Prostate gland (tissue), 2 donors: ENCODE data around the gene PDE11A. TPM values are rescaled to one million over a fixed set of nuclear protein-coding genes. Genes with fewer than 3 reads are reported as not detected.

Experiments
- DNase-seq: peaks from one replicate; pipeline ENCODE4 v3.0.0-alpha.2; 2019; ENCODE audit warnings: low spot score
- H3K27ac ChIP-seq, 2 donors: fragments of 200-600 bp; sonication (generic); 2 replicates each; pipeline ENCODE4 v1.5.1; 2017 to 2019
- H3K27me3 ChIP-seq: fragments of 200-600 bp; sonication (generic); replicated peaks from 2 replicates; pipeline ENCODE4 v1.5.1; 2019; ENCODE audit not compliant: insufficient read depth
- H3K36me3 ChIP-seq, 2 donors: fragments of 200-600 bp; sonication (generic); 1 replicate in 1 of 2; 2 replicates in 1 of 2; pipeline versions ENCODE4 v1.5.1 to v1.8.1; 2017 to 2019
- H3K4me1 ChIP-seq: fragments of 200-600 bp; sonication (generic); replicated peaks from 2 replicates; pipeline ENCODE4 v1.5.1; 2019
- H3K4me3 ChIP-seq, 2 donors: fragments of 200-600 bp; sonication (generic); 2 replicates each; pipeline ENCODE4 v1.5.1; 2017 to 2019
- H3K9me3 ChIP-seq: fragments of 200-600 bp; sonication (generic); 2 replicates; pipeline ENCODE4 v1.5.1; 2017
- POLR2A ChIP-seq: fragments of 450-650 bp; IDR thresholded peaks from one replicate; pipeline ENCODE4 v1.6.1; 2016; ENCODE audit warnings: antibody characterized with exemption, mild to moderate bottlenecking
- POLR2AphosphoS5 ChIP-seq: sonication (generic); formaldehyde crosslinking; IDR thresholded peaks from one replicate; pipeline ENCODE4 v1.6.1; 2017; ENCODE audit warnings: antibody characterized with exemption
- WGBS: methylation state at CpG from one replicate; pipeline ENCODE4 v1.1.5; 2018; 5-methylcytosine and 5-hydroxymethylcytosine counted together
- intact Hi-C: fragments of 100-400 bp; cut with DNase I; formaldehyde crosslinking; loops from one replicate; pipeline ENCODE4 v1.14.2; 2022
- total RNA-seq, 2 donors: library from RNA; depleted of rRNA; stranded (reverse); fragments of >200 nt; gene quantifications; one replicate each; pipeline ENCODE4 v1.1.0, GENCODE V29; 2016
- TF ChIP-seq, protein P1 (sequence below), 4 experiments: fragments of 200-600 bp in 2 of 4; fragments of 450-650 bp in 2 of 4; sonication (generic) in 2 of 4; IDR thresholded peaks; 1 replicate in 3 of 4; 2 replicates in 1 of 4; pipeline ENCODE4 v1.5.1; 2016 to 2019; ENCODE audit warnings: antibody characterized with exemption in 4 of 4, mild to moderate bottlenecking in 2 of 4, moderate library complexity in 2 of 4

Gene PDE11A
- total RNA-seq, 2 donors from 2014 or later, result 14.9 to 26.6 TPM

DNA sequence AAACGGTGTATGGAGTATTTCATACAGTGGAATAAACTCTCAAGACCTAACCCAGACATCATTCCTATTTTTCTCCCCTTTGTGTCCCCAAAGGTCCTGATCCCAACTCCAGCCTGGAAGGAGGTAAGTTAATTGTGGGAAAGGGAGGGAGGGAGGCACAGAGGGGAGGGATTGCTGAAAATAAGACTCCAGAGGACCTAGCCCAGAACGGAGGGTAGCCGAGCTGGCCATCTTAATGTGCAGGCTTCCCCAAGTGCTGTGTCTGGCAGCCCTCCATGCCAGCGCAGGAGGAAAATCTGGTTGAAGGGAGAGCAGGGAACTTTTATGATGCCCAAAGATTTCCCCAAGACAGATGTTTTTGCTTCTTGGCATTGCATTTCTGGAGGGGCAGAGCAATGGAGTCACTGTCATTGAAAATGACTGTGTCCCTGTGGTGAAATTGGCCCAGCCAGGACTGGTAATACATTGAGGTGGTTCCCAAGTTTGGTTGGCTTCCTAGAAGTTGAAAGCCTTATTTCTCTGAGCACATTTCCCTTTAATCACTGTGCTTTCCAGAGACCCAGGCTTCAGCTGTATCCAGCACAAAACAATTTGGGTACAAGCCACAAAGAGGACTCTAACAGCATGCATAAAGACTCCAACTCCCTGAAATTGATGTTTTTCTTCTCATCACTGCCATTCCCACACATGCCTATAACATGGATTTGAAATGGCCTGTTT lies 477.3 kb downstream of the PDE11A start:
- Histone ChIP-seq H3K4me1 (no peaks in the 10 kb centered on the region), H3K36me3 (no peaks in the 10 kb centered on the region), H3K27me3 (no peaks in the 10 kb centered on the region), H3K4me3 (no peak overlapping the region), H3K27ac (no peak overlapping the region), H3K9me3 (no peaks in the 10 kb centered on the region)
- DNase-seq, result no peak
- TF ChIP-seq, protein P1, sequence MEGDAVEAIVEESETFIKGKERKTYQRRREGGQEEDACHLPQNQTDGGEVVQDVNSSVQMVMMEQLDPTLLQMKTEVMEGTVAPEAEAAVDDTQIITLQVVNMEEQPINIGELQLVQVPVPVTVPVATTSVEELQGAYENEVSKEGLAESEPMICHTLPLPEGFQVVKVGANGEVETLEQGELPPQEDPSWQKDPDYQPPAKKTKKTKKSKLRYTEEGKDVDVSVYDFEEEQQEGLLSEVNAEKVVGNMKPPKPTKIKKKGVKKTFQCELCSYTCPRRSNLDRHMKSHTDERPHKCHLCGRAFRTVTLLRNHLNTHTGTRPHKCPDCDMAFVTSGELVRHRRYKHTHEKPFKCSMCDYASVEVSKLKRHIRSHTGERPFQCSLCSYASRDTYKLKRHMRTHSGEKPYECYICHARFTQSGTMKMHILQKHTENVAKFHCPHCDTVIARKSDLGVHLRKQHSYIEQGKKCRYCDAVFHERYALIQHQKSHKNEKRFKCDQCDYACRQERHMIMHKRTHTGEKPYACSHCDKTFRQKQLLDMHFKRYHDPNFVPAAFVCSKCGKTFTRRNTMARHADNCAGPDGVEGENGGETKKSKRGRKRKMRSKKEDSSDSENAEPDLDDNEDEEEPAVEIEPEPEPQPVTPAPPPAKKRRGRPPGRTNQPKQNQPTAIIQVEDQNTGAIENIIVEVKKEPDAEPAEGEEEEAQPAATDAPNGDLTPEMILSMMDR (IDR thresholded peaks at IDR 0.05), result no peak
- no peak for TF ChIP-seq POLR2A
- no peak for TF ChIP-seq POLR2AphosphoS5
- WGBS, result 96% methylated on average over 4 of the region's 4 CpGs
- intact Hi-C loops, result no loop called here

DNA sequence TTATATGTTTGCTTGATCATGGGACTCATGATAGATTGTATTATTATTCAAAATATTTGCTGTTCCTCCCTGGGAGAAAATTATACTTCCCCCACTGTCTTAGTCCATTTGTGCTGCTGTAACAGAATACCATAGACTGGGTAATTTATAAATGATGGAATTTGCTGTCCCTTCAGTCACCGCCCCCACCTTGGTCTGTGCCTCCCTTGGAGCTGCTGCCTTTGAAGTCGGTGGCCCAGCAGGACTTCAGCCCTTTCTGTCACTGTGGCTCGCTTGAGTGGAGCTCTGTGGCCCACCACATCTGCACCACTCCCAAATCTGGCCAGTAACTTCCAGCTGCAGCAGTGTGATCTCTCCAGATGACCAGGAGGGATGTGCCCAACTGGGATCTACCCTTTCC lies 479.2 kb downstream of the PDE11A start:
- intact Hi-C loops, result no loop called here
- WGBS, result 88% methylated on average over 3 of the region's 3 CpGs
- H3K36me3 ChIP-seq, result no peaks in the 10 kb centered on the region
- no peak overlapping the region for H3K27ac ChIP-seq
- no peaks in the 10 kb centered on the region for H3K27me3 ChIP-seq
- H3K4me1 ChIP-seq, result no peaks in the 10 kb centered on the region
- TF ChIP-seq, protein P1 (IDR thresholded peaks at IDR 0.05), result no peak
- TF ChIP-seq POLR2A (no peak), POLR2AphosphoS5 (no peak)
- H3K9me3 ChIP-seq, result no peaks in the 10 kb centered on the region
- no peak for DNase-seq
- H3K4me3 ChIP-seq, result no peak overlapping the region

DNA sequence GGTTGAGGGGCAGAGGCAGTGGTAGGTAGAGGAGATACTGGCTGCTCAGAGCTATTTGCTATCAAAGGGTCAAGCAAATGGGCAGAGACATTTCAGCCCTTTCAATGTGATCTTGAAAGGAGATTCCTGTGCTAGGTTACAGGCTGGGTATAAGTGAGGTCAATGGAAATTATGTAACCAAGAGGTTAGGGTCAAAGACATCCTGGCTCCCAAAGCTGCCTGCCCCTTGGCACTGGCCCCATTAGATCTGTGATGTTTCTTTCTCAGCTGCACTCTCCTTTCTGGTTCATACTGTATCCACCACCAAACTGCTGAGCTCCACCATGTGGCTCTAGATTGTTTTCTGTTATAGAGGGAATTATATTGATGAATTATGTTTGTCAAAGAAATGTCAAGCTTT lies 479.6 kb downstream of the PDE11A start:
- no peaks in the 10 kb centered on the region for H3K9me3 ChIP-seq
- no peak overlapping the region for H3K27ac ChIP-seq
- no peak overlapping the region for H3K4me3 ChIP-seq
- DNase-seq, result no peak
- no peaks in the 10 kb centered on the region for H3K4me1 ChIP-seq
- TF ChIP-seq POLR2AphosphoS5 (no peak), POLR2A (no peak)
- TF ChIP-seq, protein P1 (IDR thresholded peaks at IDR 0.05), result no peak
- no peaks in the 10 kb centered on the region for H3K36me3 ChIP-seq
- H3K27me3 ChIP-seq, result no peaks in the 10 kb centered on the region
- intact Hi-C loops, result no loop called here

DNA sequence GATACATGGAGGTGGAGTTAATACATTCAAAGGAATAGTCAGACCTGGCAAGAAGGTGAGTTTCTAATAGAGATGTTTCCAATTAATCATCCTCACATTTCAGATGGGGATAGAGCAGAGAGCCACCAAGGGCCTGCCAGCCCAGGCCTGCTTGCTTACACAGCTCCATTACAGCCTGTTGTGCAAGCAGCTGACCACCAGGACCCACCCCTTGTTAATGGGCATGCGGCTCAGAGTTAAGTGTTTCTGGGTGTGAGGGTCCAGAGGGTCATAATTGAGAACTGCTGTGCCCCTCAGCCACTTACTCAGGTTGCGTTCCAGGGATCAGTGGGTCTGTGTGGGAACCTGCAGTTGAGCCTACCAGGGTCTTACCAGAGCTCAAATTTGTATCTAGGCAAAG lies 480.2 kb downstream of the PDE11A start:
- Histone ChIP-seq H3K27me3 (no peaks in the 10 kb centered on the region), H3K27ac (no peak overlapping the region), H3K4me1 (no peaks in the 10 kb centered on the region), H3K9me3 (no peaks in the 10 kb centered on the region), H3K4me3 (no peak overlapping the region), H3K36me3 (no peaks in the 10 kb centered on the region)
- 94% methylated on average over 2 of the region's 2 CpGs for WGBS
- no peak for DNase-seq
- TF ChIP-seq POLR2AphosphoS5, result no peak
- TF ChIP-seq, protein P1 (IDR thresholded peaks at IDR 0.05), result no peak
- TF ChIP-seq POLR2A, result no peak
- intact Hi-C loops, result no loop called here

DNA sequence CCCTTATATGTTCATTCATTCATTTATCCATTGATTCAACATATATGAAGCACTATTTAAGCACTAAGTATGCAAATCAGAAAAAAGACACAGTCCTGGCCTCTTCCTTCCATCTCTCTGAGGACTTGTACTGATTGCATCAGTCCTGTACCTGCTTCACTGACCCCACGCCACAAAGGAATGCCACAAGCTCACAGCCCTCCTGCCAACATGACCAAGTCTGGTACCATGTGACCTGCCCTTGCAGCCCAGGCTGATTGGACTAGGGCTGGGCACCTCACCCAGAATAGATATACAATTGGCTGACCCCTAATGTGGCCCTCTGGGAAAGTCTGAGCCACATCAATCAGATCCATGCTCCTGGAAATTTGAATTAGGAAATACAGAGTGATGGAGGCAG lies 483.4 kb downstream of the PDE11A start:
- no peak overlapping the region for H3K4me3 ChIP-seq
- H3K36me3 ChIP-seq, result no peaks in the 10 kb centered on the region

More for the DNA sequence above, 483.4 kb downstream of the PDE11A start:
- H3K4me1 ChIP-seq, result no peaks in the 10 kb centered on the region
- 96% methylated on average over 1 of the region's 1 CpG for WGBS
- H3K27me3 ChIP-seq, result no peaks in the 10 kb centered on the region
- intact Hi-C loops, result no loop called here
- TF ChIP-seq POLR2A (no peak), POLR2AphosphoS5 (no peak)
- TF ChIP-seq, protein P1 (IDR thresholded peaks at IDR 0.05), result no peak
- H3K9me3 ChIP-seq, result no peaks in the 10 kb centered on the region
- no peak overlapping the region for H3K27ac ChIP-seq
- no peak for DNase-seq
